MM.1S (cell line): ENCODE measurements around the gene ALPK3.

Experiments
- DNase-seq: peaks from one replicate; pipeline ENCODE4 v3.0.0-alpha.2; 2015
- H2AFZ ChIP-seq: fragments of 300-600 bp; sonication (generic); 2 replicates; pipeline ENCODE4 v1.6.0; 2016; ENCODE audit warnings: antibody characterized with exemption, low read length
- H3F3A ChIP-seq: fragments of 300-600 bp; sonication (generic); 2 replicates; pipeline ENCODE4 v1.6.1; 2016; ENCODE audit warnings: mild to moderate bottlenecking, antibody characterized with exemption, low read length, moderate library complexity, mixed read lengths; ENCODE audit not compliant: insufficient read depth
- H3K27ac ChIP-seq: fragments of 300-600 bp; sonication (generic); 2 replicates; pipeline ENCODE4 v1.5.1; 2016; ENCODE audit warnings: mild to moderate bottlenecking, low read length
- H3K27me3 ChIP-seq: fragments of 300-600 bp; sonication (generic); replicated peaks from 2 replicates; pipeline ENCODE4 v1.6.0; 2016; ENCODE audit warnings: low read length; ENCODE audit not compliant: insufficient read depth
- H3K36me3 ChIP-seq: fragments of 300-600 bp; sonication (generic); replicated peaks from 2 replicates; pipeline ENCODE4 v1.6.1; 2016; ENCODE audit warnings: mild to moderate bottlenecking, low read length, mixed read lengths; ENCODE audit not compliant: insufficient read depth
- H3K4me1 ChIP-seq: fragments of 300-600 bp; sonication (generic); 2 replicates; pipeline ENCODE4 v1.6.1; 2016; ENCODE audit warnings: low read length, mixed read lengths
- H3K4me2 ChIP-seq: fragments of 300-600 bp; sonication (generic); 2 replicates; pipeline ENCODE4 v1.6.0; 2016; ENCODE audit warnings: low read depth, low read length
- H3K4me3 ChIP-seq: fragments of 300-600 bp; sonication (generic); 2 replicates; pipeline ENCODE4 v1.5.1; 2016; ENCODE audit warnings: low read length, mixed read lengths
- H3K79me2 ChIP-seq: fragments of 300-600 bp; sonication (generic); 2 replicates; pipeline ENCODE4 v1.6.1; 2016; ENCODE audit warnings: mixed run types, low read length, mixed read lengths
- H3K9ac ChIP-seq: fragments of 300-600 bp; sonication (generic); 2 replicates; pipeline ENCODE4 v1.6.1; 2016; ENCODE audit warnings: low read length, mixed read lengths
- H3K9me2 ChIP-seq: fragments of 300-600 bp; sonication (generic); replicated peaks from 2 replicates; pipeline ENCODE4 v1.6.1; 2016; ENCODE audit warnings: mild to moderate bottlenecking, low read length, mixed read lengths; ENCODE audit not compliant: insufficient read depth
- H3K9me3 ChIP-seq: fragments of 300-600 bp; sonication (generic); replicated peaks from 2 replicates; pipeline ENCODE4 v1.6.1; 2016; ENCODE audit warnings: mild to moderate bottlenecking, low read length, mixed read lengths; ENCODE audit not compliant: insufficient read depth
- H4K20me1 ChIP-seq: fragments of 300-600 bp; sonication (generic); 2 replicates; pipeline ENCODE4 v1.6.1; 2016; ENCODE audit warnings: mild to moderate bottlenecking, low read length, moderate library complexity, mixed read lengths; ENCODE audit not compliant: insufficient read depth
- EZH2 ChIP-seq: fragments of 300-600 bp; sonication (generic); optimal IDR thresholded peaks from 2 replicates; pipeline ENCODE3; 2017; ENCODE audit warnings: low read depth, mild to moderate bottlenecking, antibody characterized with exemption, low read length, mixed read lengths
- EZH2phosphoT487 ChIP-seq: fragments of 300-600 bp; sonication (generic); IDR thresholded peaks from 2 replicates; pipeline ENCODE4 v1.6.1; 2018; ENCODE audit warnings: antibody characterized with exemption, low read length
- TF ChIP-seq, protein P1 (sequence below): fragments of 300-600 bp; sonication (generic); IDR thresholded peaks from 2 replicates; pipeline ENCODE4 v1.5.1; 2016; ENCODE audit warnings: antibody characterized with exemption, low read length, mixed read lengths

Gene ALPK3

DNA sequence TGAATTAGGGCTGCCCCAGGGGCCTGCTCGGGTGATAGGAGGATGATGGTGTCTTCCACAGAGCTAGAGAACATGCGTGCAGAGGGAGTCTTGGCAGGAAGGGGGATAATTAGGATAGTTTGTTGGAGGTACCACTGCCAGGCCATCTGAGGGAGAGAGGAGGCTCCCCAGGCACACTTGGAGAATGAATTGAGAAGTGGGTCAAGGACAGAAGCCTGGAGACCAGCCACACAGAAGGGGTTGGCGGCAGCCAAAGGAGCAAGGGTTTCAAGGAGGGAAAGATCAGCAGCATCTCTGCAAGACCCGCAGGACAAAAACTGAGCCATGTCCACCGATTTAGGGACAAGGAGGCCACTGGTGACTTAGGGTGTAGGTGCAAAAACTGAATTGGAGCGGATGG, 74.2 kb downstream of the ALPK3 start:
- Histone ChIP-seq H3K9me2 (no peaks in the 10 kb centered on the region), H3K27ac (no peak overlapping the region), H3K36me3 (no peaks in the 10 kb centered on the region), H3K27me3 (no peaks in the 10 kb centered on the region), H2AFZ (no peak overlapping the region), H3K4me2 (no peak overlapping the region), H4K20me1 (no peaks in the 10 kb centered on the region), H3K9me3 (no peaks in the 10 kb centered on the region), H3K79me2 (no peaks in the 10 kb centered on the region), H3K9ac (no peak overlapping the region), H3K4me1 (no peaks in the 10 kb centered on the region), H3K4me3 (no peak overlapping the region), H3F3A (no peaks in the 10 kb centered on the region)
- TF ChIP-seq EZH2: no peak
- TF ChIP-seq EZH2phosphoT487: no peak
- TF ChIP-seq, protein P1, sequence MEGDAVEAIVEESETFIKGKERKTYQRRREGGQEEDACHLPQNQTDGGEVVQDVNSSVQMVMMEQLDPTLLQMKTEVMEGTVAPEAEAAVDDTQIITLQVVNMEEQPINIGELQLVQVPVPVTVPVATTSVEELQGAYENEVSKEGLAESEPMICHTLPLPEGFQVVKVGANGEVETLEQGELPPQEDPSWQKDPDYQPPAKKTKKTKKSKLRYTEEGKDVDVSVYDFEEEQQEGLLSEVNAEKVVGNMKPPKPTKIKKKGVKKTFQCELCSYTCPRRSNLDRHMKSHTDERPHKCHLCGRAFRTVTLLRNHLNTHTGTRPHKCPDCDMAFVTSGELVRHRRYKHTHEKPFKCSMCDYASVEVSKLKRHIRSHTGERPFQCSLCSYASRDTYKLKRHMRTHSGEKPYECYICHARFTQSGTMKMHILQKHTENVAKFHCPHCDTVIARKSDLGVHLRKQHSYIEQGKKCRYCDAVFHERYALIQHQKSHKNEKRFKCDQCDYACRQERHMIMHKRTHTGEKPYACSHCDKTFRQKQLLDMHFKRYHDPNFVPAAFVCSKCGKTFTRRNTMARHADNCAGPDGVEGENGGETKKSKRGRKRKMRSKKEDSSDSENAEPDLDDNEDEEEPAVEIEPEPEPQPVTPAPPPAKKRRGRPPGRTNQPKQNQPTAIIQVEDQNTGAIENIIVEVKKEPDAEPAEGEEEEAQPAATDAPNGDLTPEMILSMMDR: no peak
- no peak for DNase-seq

DNA sequence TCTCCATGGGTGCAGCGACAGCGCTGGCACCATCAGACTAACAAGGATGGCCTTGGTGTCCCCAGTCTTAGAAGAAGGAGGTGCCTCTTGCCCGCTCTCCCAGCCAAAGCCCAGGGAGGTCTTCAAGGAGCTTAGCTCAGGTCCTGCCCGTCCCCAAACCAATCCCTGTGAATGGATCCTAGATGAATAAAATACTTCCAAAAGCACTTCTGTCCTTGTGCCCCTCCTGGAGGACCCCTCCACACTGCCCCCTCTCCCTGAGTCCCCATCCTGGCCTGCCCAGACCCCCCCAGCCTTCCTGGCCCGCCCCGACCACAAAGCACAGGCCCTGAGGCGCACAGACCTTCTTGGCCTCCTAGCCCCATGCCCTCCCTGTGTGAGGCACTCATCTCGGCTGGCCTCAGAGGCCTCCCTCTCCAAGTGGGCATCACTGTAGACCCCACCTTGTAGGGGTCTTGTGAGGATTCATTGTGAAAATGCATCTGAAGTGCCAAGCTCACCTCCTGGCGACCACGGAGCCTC, 75.7 kb downstream of the ALPK3 start:
- H3K4me1 ChIP-seq: no peaks in the 10 kb centered on the region
- no peaks in the 10 kb centered on the region for H3K9me2 ChIP-seq
- H3K79me2 ChIP-seq: no peaks in the 10 kb centered on the region
- no peaks in the 10 kb centered on the region for H4K20me1 ChIP-seq
- H3K36me3 ChIP-seq: no peaks in the 10 kb centered on the region
- no peaks in the 10 kb centered on the region for H3F3A ChIP-seq
- H3K4me2 ChIP-seq: no peak overlapping the region
- no peak for DNase-seq
- no peaks in the 10 kb centered on the region for H3K9me3 ChIP-seq
- no peak overlapping the region for H3K27ac ChIP-seq
- H3K27me3 ChIP-seq: no peaks in the 10 kb centered on the region
- H3K9ac ChIP-seq: no peak overlapping the region
- TF ChIP-seq, protein P1: no peak
- TF ChIP-seq EZH2phosphoT487: no peak
- TF ChIP-seq EZH2: no peak
- H2AFZ ChIP-seq: no peak overlapping the region
- H3K4me3 ChIP-seq: no peak overlapping the region

DNA sequence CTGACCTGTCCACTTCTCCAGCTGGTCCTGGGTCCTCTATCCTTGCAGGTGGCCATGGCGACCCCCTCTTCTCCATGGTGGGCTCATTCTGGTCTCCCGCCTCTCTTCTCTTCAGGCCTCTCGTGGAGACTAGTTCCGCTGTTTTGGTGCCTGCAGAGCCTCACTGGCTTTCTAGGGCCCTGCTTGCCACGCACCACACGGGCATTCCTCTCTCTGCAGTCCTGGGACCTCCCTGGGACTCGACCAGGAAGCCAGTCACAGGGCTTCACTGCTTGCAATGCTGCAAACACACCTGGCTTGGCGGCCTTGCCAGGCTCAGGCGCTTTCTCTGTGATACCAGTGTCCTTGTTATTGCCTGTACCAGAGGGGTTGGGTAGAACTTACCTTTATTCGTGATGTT, 76.5 kb downstream of the ALPK3 start:
- H3K27me3 ChIP-seq: no peaks in the 10 kb centered on the region
- H2AFZ ChIP-seq: no peak overlapping the region
- no peak overlapping the region for H3K9ac ChIP-seq
- no peak for DNase-seq
- TF ChIP-seq EZH2phosphoT487 (no peak), EZH2 (no peak)
- TF ChIP-seq, protein P1: no peak
- no peak overlapping the region for H3K4me3 ChIP-seq
- no peaks in the 10 kb centered on the region for H3K9me2 ChIP-seq
- H3K79me2 ChIP-seq: no peaks in the 10 kb centered on the region
- H3K27ac ChIP-seq: no peak overlapping the region
- H3K36me3 ChIP-seq: no peaks in the 10 kb centered on the region
- H3K4me2 ChIP-seq: no peak overlapping the region
- no peaks in the 10 kb centered on the region for H3K4me1 ChIP-seq
- no peaks in the 10 kb centered on the region for H3K9me3 ChIP-seq
- no peaks in the 10 kb centered on the region for H3F3A ChIP-seq
- H4K20me1 ChIP-seq: no peaks in the 10 kb centered on the region
